Neuron (in vitro differentiated cells): ENCODE results near the gene AP2A1.

ENCODE experiments used
- H2AFZ ChIP-seq: one replicate; pipeline ENCODE4 v1.6.1; 2013; ENCODE audit warnings: low read depth, mild to moderate bottlenecking, inconsistent platforms, low read length, moderate library complexity
- H3K27me3 ChIP-seq: one replicate; pipeline ENCODE4 v1.6.1; 2013; ENCODE audit warnings: low read length; ENCODE audit not compliant: insufficient read depth
- H3K36me3 ChIP-seq: one replicate; pipeline ENCODE4 v1.6.1; 2013; ENCODE audit warnings: low read length; ENCODE audit not compliant: insufficient read depth
- H3K4me1 ChIP-seq: one replicate; pipeline ENCODE4 v1.6.1; 2013; ENCODE audit warnings: low read length; ENCODE audit not compliant: insufficient read depth
- H3K4me3 ChIP-seq: 2 replicates; pipeline ENCODE4 v1.5.1; 2013; ENCODE audit warnings: mild to moderate bottlenecking, low read length, moderate library complexity
- H3K9me3 ChIP-seq: one replicate; pipeline ENCODE4 v1.6.1; 2013; ENCODE audit warnings: low read length

The AP2A1 gene

DNA sequence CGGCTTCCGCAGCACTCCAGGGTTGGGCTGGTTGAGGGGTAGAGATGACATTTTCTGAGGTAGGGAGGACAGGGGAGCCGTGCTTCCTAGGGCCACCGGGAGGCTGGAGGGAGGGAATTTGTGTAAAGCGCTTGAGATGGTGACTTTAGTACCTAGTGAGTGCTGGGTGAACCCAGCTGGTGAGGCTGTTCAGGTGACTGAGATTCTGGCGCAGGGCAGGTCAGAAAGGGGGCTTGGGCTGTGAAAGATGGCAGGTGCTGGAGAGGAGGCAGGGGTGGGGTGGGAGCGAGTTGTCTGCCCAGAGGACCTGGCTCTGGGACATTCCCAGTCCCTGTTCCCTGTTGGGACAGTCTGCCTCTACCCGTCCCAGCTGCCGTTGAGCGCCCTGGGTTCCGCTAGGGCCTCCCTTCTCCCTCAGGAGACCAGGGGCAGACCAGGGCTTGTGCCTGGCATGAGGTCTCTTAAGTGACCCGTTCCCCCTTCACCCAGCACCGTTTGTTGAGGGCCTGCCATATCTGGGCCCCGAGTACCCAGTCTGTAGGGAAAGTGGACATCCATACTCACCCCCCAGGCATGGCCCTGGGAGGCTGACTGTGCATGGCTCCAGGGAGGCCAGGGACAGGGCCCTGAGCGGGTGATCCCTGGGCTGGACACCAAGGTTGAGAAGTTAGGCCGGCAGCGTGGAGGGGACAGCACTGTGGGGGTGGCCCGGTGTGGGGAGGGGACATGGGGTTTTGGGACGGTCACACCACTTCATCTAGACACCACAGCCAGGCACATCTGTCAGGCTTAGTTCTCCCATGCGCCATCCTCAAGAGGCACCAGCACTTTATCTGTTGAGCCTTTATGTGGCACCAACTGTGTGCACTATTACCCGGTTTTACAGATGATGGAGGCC, 89.1 kb downstream of the AP2A1 start:
- peaks cover 72% of the 10 kb centered on the region for H3K36me3 ChIP-seq
- H3K27me3 ChIP-seq = no peaks in the 10 kb centered on the region
- H3K4me1 ChIP-seq = peaks cover 13% of the 10 kb centered on the region
- no peak overlapping the region for H2AFZ ChIP-seq
- H3K4me3 ChIP-seq = no peak overlapping the region
- no peaks in the 10 kb centered on the region for H3K9me3 ChIP-seq

DNA sequence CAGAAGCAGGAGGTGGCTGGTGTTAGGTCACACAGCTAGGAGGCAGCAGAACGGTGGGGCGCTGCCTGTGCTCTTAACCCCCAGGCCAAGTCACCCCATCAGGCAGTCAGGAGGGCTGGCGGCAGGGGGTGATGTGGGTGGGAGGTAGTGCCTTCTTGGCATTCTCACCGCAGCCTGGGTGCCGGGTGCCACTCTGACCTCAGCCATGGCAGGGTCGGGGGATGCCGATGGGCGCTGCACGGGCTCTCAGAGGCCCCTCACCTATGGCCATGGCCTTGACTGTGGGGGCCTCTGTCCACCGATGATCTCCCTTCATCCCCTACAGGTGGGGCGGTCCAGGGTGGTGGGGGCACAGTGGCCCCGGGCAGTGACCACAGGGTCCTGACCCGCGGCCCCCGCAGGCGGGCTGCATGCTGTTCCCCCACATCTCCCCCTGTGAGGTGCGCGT, 89.8 kb downstream of the AP2A1 start:
- Histone ChIP-seq H3K36me3 (peaks cover 79% of the 10 kb centered on the region), H3K4me3 (no peak overlapping the region), H2AFZ (no peak overlapping the region), H3K9me3 (no peaks in the 10 kb centered on the region), H3K4me1 (peaks cover 13% of the 10 kb centered on the region), H3K27me3 (no peaks in the 10 kb centered on the region)
